HG03558 (cell line): Measurements from ENCODE around the gene COG5.
A peak's percentile ranks its signal among the peaks of the same experiment; 100 is the strongest.
"Not testable (repeated sequence)": the region's sequence is repeated elsewhere in the genome, so short reads cannot be mapped to it uniquely, and the experiment has no call there.

Source experiments
- ATAC-seq: cut with Tn5 transposase; IDR thresholded peaks from one replicate; pipeline ENCODE4 v1.9.1; 2021; ENCODE audit warnings: moderate number of reproducible peaks; ENCODE audit not compliant: unreplicated experiment; ENCODE audit errors: extremely low read depth

Gene COG5

GRCh38 chr7:107169120-107170050, 394.3 kb downstream of the COG5 start:
- no peak for ATAC-seq

- peak; percentile 82 for ATAC-seq
Observed at GRCh38 chr7:107168233-107169119, 395.2 kb downstream of the COG5 start, which contains the start of gene HBP1. Gene HBP1, plus strand, starts transcription at chr7:107169003. Its CDS starts 10,891 bp downstream, at chr7:107179894.

GRCh38 chr7:107167483-107168232, 396.1 kb downstream of the COG5 start:
- ATAC-seq: no peak

DNA sequence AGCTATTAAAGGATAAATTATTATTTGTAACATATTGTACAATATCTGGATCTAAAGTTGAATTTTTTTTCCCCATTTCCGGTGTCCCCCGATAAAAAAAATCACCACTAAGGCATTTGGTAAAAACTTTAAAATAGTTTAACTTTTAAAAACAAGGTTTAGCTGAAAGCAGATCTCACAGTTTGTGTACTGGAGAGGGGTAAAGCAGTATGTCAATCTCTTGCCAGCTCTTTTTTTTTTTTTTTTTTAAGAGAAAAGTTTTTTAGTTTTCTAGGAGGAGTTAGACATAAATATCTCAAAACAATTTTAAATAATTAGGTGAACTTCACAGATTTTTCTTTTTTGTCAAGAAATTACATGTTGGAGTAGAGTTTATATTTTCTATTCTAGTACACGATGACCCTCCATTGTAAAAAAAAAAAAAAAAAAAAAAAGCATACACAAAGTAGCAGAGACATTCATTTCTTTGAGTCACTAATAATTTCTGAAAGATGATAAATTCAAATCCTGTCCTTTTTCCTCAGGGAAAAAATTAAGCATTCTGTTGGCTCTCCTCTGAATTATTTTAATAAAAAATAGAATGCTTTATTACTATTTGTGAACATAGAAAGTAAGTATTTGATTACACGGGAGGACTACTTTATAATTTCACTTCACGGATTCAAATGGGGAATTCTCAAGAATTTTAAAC, 396.8 kb downstream of the COG5 start:
- no peak for ATAC-seq

DNA sequence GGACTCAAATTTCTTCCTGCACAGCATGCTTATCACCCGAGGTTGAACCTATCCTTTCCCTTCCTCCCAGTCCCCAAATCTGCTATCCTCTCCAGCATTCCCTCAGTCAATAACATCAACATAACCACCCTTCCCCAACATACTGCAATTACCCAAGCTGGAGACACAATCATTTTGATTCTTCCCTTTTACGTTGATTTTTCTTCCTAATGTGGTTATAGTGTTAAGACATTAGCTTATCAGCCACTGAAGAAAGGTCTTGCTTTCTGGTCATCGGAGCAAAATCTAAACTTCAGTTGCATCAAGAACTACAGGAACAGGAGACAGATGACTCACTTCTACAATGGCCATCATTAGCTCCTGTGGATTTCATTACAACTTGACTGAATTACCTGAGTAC, 398.4 kb downstream of the COG5 start:
- no peak for ATAC-seq

- no peak for ATAC-seq
Observed at GRCh38 chr7:107164092-107164491, 399.6 kb downstream of the COG5 start.

DNA sequence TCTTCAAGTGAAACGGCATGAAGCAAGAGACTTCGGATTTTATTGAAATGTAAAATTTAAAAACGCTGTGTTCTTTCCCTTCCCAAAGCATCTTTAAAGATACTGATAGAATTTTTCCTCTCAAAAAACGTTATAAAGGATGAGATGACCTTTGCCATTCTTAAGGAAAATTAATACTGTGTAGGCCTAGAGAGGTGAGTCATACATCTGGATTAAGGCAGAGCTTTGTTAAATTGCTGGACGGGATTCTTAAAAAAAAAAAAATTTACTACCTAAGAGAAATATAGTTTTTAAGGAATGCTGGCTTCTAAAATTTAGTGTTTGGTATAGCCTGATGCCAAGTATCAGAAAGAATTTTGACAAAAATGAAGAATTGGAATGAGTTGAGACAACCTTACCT, 401.2 kb downstream of the COG5 start:
- ATAC-seq: no peak

DNA sequence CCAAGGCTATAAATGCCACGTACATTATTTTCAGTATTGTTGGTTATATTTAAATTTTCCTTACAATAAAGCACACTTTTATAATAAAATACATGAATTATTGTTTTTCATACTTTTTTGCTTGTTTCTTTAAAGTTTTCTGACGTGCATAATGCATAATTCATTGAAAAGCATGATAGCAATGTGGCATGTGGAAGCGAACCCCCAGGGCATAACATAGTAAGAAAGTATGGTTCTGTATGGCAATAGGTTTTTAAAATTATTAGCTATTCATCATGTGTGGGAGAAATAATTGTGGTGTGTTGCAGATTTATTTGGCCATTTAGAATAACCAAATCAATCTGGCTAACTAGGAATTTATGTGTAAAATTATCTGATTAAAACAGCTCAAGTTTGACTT, 402.3 kb downstream of the COG5 start:
- no peak for ATAC-seq

GRCh38 chr7:107160389-107160788, 403.3 kb downstream of the COG5 start:
- ATAC-seq: no peak

GRCh38 chr7:107158028-107158427, 405.7 kb downstream of the COG5 start:
- no peak for ATAC-seq

- no peak for ATAC-seq
Observed at GRCh38 chr7:107157091-107157490, 406.6 kb downstream of the COG5 start.

DNA sequence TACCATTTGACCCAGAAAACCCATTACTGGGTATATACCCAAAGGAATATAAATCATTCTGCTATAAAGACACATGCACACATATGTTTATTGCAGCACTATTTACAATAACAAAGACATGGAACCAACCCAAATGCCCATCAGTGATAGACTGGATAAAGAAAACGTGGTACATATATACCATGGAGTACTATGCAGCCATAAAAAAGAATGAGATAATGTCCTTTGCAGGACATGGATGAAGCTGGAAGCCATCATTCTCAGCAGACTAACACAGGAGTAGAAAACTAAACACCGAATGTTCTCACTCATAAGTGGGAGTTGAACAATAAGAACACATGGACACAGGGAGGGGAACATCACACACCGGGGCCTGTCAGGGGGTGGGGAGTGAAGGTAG, 408.0 kb downstream of the COG5 start:
- ATAC-seq: not testable (repeated sequence)

- ATAC-seq: no peak
Observed at GRCh38 chr7:107154826-107155225, 408.9 kb downstream of the COG5 start.

DNA sequence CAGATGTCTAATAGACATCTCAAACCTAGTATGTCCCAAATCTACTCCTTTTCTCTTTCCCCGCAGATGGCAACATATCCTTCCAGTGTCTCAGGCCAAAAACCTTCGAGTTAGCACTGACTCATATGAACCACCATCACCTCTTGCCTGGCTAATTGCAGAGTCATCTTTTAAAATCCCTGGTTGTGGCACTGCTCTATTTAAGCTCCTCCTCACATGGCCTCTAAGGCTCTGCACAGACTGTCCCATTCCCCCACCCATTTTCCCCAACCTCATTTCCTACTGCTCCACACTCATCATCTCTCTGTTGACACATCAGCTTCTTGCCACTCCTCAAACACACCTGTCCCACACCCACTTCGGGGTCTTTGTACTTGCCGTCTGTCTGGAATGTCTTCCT, 411.7 kb downstream of the COG5 start:
- no peak for ATAC-seq
